Activated naive CD8-positive, alpha-beta T cell treated with anti-CD3 and anti-CD28 coated beads, Interleukin-2, amount 50 U/mL, for 24 hours (primary cell): ENCODE data around the gene STK24.
A peak's percentile ranks its signal among the peaks of the same experiment; 100 is the strongest.
"Not testable (repeated sequence)": the region's sequence is repeated elsewhere in the genome, so short reads cannot be mapped to it uniquely, and the experiment has no call there.

Source experiments
- ATAC-seq: fragments of 150-1000 bp; cut with Tn5 transposase; one replicate; pipeline ENCODE4 v1.10.0; 2021
- DNase-seq: peaks from one replicate; pipeline ENCODE4 v3.0.0; 2021
- H3K27ac Mint-ChIP-seq: one replicate; pipeline ENCODE4 v1.8.0; 2021; ENCODE audit warnings: mild to moderate bottlenecking, mixed read lengths
- H3K27me3 Mint-ChIP-seq: one replicate; pipeline ENCODE4 v1.8.0; 2021; ENCODE audit warnings: mixed read lengths
- H3K36me3 Mint-ChIP-seq: one replicate; pipeline ENCODE4 v1.8.0; 2021; ENCODE audit warnings: low read depth, mixed read lengths
- H3K4me1 Mint-ChIP-seq: one replicate; pipeline ENCODE4 v1.8.0; 2021; ENCODE audit warnings: mixed read lengths
- H3K4me3 Mint-ChIP-seq: one replicate; pipeline ENCODE4 v1.8.0; 2021; ENCODE audit warnings: mild to moderate bottlenecking, moderate library complexity, mixed read lengths
- H3K9me3 Mint-ChIP-seq: one replicate; pipeline ENCODE4 v1.8.0; 2021; ENCODE audit warnings: mixed read lengths

STK24 gene

GRCh38 chr13:98590471-98590870 lies 13.6 kb upstream of the STK24 start:
- not testable (repeated sequence) for H3K36me3 Mint-ChIP-seq, H3K4me3 Mint-ChIP-seq, H3K27ac Mint-ChIP-seq, ATAC-seq, H3K27me3 Mint-ChIP-seq, H3K4me1 Mint-ChIP-seq, H3K9me3 Mint-ChIP-seq, DNase-seq

- not testable (repeated sequence) for H3K27me3 Mint-ChIP-seq, ATAC-seq, H3K4me3 Mint-ChIP-seq, DNase-seq, H3K36me3 Mint-ChIP-seq, H3K9me3 Mint-ChIP-seq, H3K4me1 Mint-ChIP-seq, H3K27ac Mint-ChIP-seq
Observed at GRCh38 chr13:98589516-98589915, 12.6 kb upstream of the STK24 start.

GRCh38 chr13:98586400-98587345 lies 9.8 kb upstream of the STK24 start:
- no peaks in the 10 kb centered on the region for H3K27me3 Mint-ChIP-seq
- no peak overlapping the region for H3K27ac Mint-ChIP-seq
- DNase-seq (no peak), ATAC-seq (peak; percentile 21)
- H3K4me3 Mint-ChIP-seq, result no peak overlapping the region
- H3K36me3 Mint-ChIP-seq, result no peaks in the 10 kb centered on the region
- H3K4me1 Mint-ChIP-seq, result peaks cover 18% of the 10 kb centered on the region
- H3K9me3 Mint-ChIP-seq, result peaks cover 4% of the 10 kb centered on the region

GRCh38 chr13:98585946-98586345 lies 9.0 kb upstream of the STK24 start:
- DNase-seq, result no peak
- no peak for ATAC-seq
- no peaks in the 10 kb centered on the region for H3K27me3 Mint-ChIP-seq
- no peaks in the 10 kb centered on the region for H3K36me3 Mint-ChIP-seq
- peaks cover 18% of the 10 kb centered on the region for H3K4me1 Mint-ChIP-seq
- H3K27ac Mint-ChIP-seq, result no peak overlapping the region
- H3K9me3 Mint-ChIP-seq, result peaks cover 4% of the 10 kb centered on the region
- H3K4me3 Mint-ChIP-seq, result no peak overlapping the region

- no peaks in the 10 kb centered on the region for H3K36me3 Mint-ChIP-seq
- H3K27ac Mint-ChIP-seq, result no peak overlapping the region
- no peak for ATAC-seq
- H3K4me3 Mint-ChIP-seq, result no peak overlapping the region
- DNase-seq, result no peak
- peaks cover 18% of the 10 kb centered on the region for H3K4me1 Mint-ChIP-seq
- peaks cover 4% of the 10 kb centered on the region for H3K9me3 Mint-ChIP-seq
- H3K27me3 Mint-ChIP-seq, result no peaks in the 10 kb centered on the region
Observed at GRCh38 chr13:98585398-98585754, 8.5 kb upstream of the STK24 start.

- Mint-ChIP-seq H3K27ac (no peak overlapping the region), H3K4me3 (no peak overlapping the region), H3K27me3 (no peaks in the 10 kb centered on the region), H3K36me3 (no peaks in the 10 kb centered on the region), H3K9me3 (peaks cover 2% of the 10 kb centered on the region), H3K4me1 (peaks cover 18% of the 10 kb centered on the region)
- no peak for ATAC-seq
- DNase-seq, result no peak
Observed at GRCh38 chr13:98584668-98585397, 7.9 kb upstream of the STK24 start.

- H3K27ac Mint-ChIP-seq, result no peak overlapping the region
Observed at GRCh38 chr13:98582947-98583346, 6.0 kb upstream of the STK24 start.

GRCh38 chr13:98581971-98582702 lies 5.2 kb upstream of the STK24 start:
- H3K27ac Mint-ChIP-seq, result peak overlapping the region; percentile 31
- H3K27me3 Mint-ChIP-seq, result no peaks in the 10 kb centered on the region
- no peaks in the 10 kb centered on the region for H3K36me3 Mint-ChIP-seq
- H3K9me3 Mint-ChIP-seq, result no peaks in the 10 kb centered on the region
- H3K4me3 Mint-ChIP-seq, result no peak overlapping the region
- ATAC-seq, result peak; percentile 53
- DNase-seq, result no peak
- H3K4me1 Mint-ChIP-seq, result peaks cover 27% of the 10 kb centered on the region

More at GRCh38 chr13:98582947-98583346, 6.0 kb upstream of the STK24 start:
- Mint-ChIP-seq H3K27me3 (no peaks in the 10 kb centered on the region), H3K9me3 (no peaks in the 10 kb centered on the region), H3K36me3 (no peaks in the 10 kb centered on the region), H3K4me1 (peaks cover 21% of the 10 kb centered on the region), H3K4me3 (no peak overlapping the region)
- ATAC-seq (no peak), DNase-seq (no peak)

GRCh38 chr13:98581381-98581780 lies 4.5 kb upstream of the STK24 start:
- ATAC-seq (no peak), DNase-seq (no peak)
- Mint-ChIP-seq H3K27ac (no peak overlapping the region), H3K36me3 (no peaks in the 10 kb centered on the region), H3K4me3 (no peak overlapping the region), H3K9me3 (no peaks in the 10 kb centered on the region), H3K4me1 (peaks cover 25% of the 10 kb centered on the region), H3K27me3 (no peaks in the 10 kb centered on the region)

- DNase-seq, result no peak
- H3K27ac Mint-ChIP-seq, result no peak overlapping the region
- peaks cover 22% of the 10 kb centered on the region for H3K4me1 Mint-ChIP-seq
- no peaks in the 10 kb centered on the region for H3K27me3 Mint-ChIP-seq
- no peak for ATAC-seq
- H3K36me3 Mint-ChIP-seq, result peaks cover 2% of the 10 kb centered on the region
- no peaks in the 10 kb centered on the region for H3K9me3 Mint-ChIP-seq
- H3K4me3 Mint-ChIP-seq, result no peak overlapping the region
Observed at GRCh38 chr13:98580420-98580819, 3.5 kb upstream of the STK24 start.

GRCh38 chr13:98577836-98578285 lies 954 bp upstream of the STK24 start:
- no peak for ATAC-seq
- H3K36me3 Mint-ChIP-seq, result peaks cover 15% of the 10 kb centered on the region
- H3K4me3 Mint-ChIP-seq, result peak overlapping the region; percentile 76
- H3K4me1 Mint-ChIP-seq, result peaks cover 44% of the 10 kb centered on the region
- no peak for DNase-seq
- H3K27me3 Mint-ChIP-seq, result no peaks in the 10 kb centered on the region
- H3K27ac Mint-ChIP-seq, result peak overlapping the region; percentile 80
- no peaks in the 10 kb centered on the region for H3K9me3 Mint-ChIP-seq

GRCh38 chr13:98576200-98576945 lies 534 bp downstream of the STK24 start:
- peak overlapping the region; percentile 88 for H3K27ac Mint-ChIP-seq
- ATAC-seq (peak; percentile 13), DNase-seq (peak; percentile 52)
- peaks cover 49% of the 10 kb centered on the region for H3K4me1 Mint-ChIP-seq
- peak overlapping the region; percentile 91 for H3K4me3 Mint-ChIP-seq
- no peaks in the 10 kb centered on the region for H3K9me3 Mint-ChIP-seq
- peaks cover 15% of the 10 kb centered on the region for H3K36me3 Mint-ChIP-seq
- no peaks in the 10 kb centered on the region for H3K27me3 Mint-ChIP-seq

- H3K4me1 Mint-ChIP-seq, result peaks cover 54% of the 10 kb centered on the region
- H3K9me3 Mint-ChIP-seq, result no peaks in the 10 kb centered on the region
- no peak for DNase-seq
- ATAC-seq, result no peak
- H3K4me3 Mint-ChIP-seq, result peak overlapping the region; percentile 91
- peaks cover 18% of the 10 kb centered on the region for H3K36me3 Mint-ChIP-seq
- peak overlapping the region; percentile 88 for H3K27ac Mint-ChIP-seq
- H3K27me3 Mint-ChIP-seq, result no peaks in the 10 kb centered on the region
Observed at GRCh38 chr13:98575904-98576199, 1.1 kb downstream of the STK24 start.
